Erythroblast (primary cell): ENCODE data around the gene PTPRN2.

ENCODE experiments used
- GATA1 ChIP-seq: IDR thresholded peaks from 2 replicates; pipeline ENCODE4 v1.6.1; 2011; ENCODE audit warnings: low read depth, mild to moderate bottlenecking, control low read depth, low read length, moderate library complexity
- POLR2A ChIP-seq: IDR thresholded peaks from 2 replicates; pipeline ENCODE4 v1.6.1; 2011; ENCODE audit warnings: mild to moderate bottlenecking, low read length

GRCh38 chr7:157758468-157759245 lies 829.0 kb downstream of the PTPRN2 start:
- TF ChIP-seq POLR2A (no peak), GATA1 (no peak)
